Measurements from ENCODE around the gene EHMT1. TPM values are rescaled to one million over a fixed set of nuclear protein-coding genes. Genes with fewer than 3 reads are reported as not detected.

EHMT1 gene
- total and polyA plus RNA-seq, 2 experiments from 2014 or later = 162 to 177 TPM

DNA sequence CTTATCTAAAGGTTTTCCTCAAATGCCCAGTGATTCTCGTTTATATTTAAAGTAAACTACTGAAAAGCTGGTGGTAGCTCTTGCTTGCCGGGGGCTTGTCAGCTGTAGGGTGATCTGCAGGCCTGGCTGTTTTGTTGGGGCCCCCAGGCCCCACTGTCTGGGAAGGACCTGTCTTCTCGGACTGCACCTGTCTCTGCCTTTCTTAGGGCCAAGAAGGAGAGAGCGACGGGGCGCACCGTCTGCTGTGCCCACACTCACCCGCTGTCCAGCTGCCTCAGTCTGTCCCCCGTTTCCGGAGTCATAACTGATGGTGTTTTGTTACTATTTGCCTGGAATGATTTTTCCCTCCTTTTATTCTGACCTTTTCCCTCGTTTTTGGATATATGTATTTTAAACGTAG is 164.7 kb downstream of the EHMT1 start:
- Mint-ChIP-seq H3K9me3 (peaks cover 2% of the 10 kb centered on the region; the same call in 2 of the 3 replicates), H3K27me3 (ENCODE audit: insufficient read depth, low read depth, poor library complexity) (peaks cover 21% of the 10 kb centered on the region), H3K36me3 (ENCODE audit: low read depth) (peaks cover 40% of the 10 kb centered on the region), H3K4me1 (peaks cover 28% of the 10 kb centered on the region), H3K4me3 (no peak overlapping the region), H3K27ac (no peak overlapping the region)
- no peak overlapping the region for H2AFZ ChIP-seq
- H3K27ac ChIP-seq (ENCODE audit: low read depth) = no peak overlapping the region; the same call in 1 of the 2 replicates
- H3F3A ChIP-seq (replicated peaks; ENCODE audit: low read depth) = no peaks in the 10 kb centered on the region
- H3K27me3 ChIP-seq (ENCODE audit: insufficient read depth) = no peaks in the 10 kb centered on the region
- H3K4me2 ChIP-seq = no peak overlapping the region
- peaks cover 12% of the 10 kb centered on the region for H3K4me1 ChIP-seq (ENCODE audit: insufficient read depth)
- ATAC-seq (no peak), DNase-seq (ENCODE audit: low spot score) (no peak)
- H3K9me2 ChIP-seq (ENCODE audit: insufficient read depth) = no peaks in the 10 kb centered on the region
- peaks cover 19% of the 10 kb centered on the region for H4K20me1 ChIP-seq (replicated peaks; ENCODE audit: insufficient read depth)
- 0 out of 2 replicates have a peak, but pooled peaks cover 3% of the 10 kb centered on the region for H3K36me3 ChIP-seq (ENCODE audit: insufficient read depth)
- H3K4me3 ChIP-seq = no peak overlapping the region
- peaks cover 23% of the 10 kb centered on the region for H3K79me2 ChIP-seq (replicated peaks; ENCODE audit: insufficient read depth)
- TF ChIP-seq CREB1 (CRISPR knock-in tag; IDR thresholded peaks at IDR 0.05; ENCODE audit: low read depth) (no peak), REST (IDR thresholded peaks at IDR 0.05; ENCODE audit: unreplicated experiment) (no peak), JUNB (IDR thresholded peaks at IDR 0.05; ENCODE audit: unreplicated experiment) (no peak), STAT1 (IDR thresholded peaks at IDR 0.05; ENCODE audit: unreplicated experiment) (no peak), CTCF (conservative IDR thresholded peaks at IDR 0.05; ENCODE audit: low read depth in 2 of 2) (no peak), ZNF462 (CRISPR knock-in tag; IDR thresholded peaks at IDR 0.05) (no peak), EZH2 (IDR thresholded peaks at IDR 0.05; ENCODE audit: low read depth, unreplicated experiment) (no peak), ZNF114 (CRISPR knock-in tag; IDR thresholded peaks at IDR 0.05) (no peak), EZH2phosphoT487 (IDR thresholded peaks at IDR 0.05; ENCODE audit: unreplicated experiment) (no peak), ETS1 (IDR thresholded peaks at IDR 0.05) (no peak), POLR2AphosphoS5 (IDR thresholded peaks at IDR 0.05; ENCODE audit: low read depth) (no peak)
